K562 (cell line): ENCODE data around the gene VPS13D. TPM values are rescaled to one million over a fixed set of nuclear protein-coding genes. Genes with fewer than 3 reads are reported as not detected.

Experiments
- ATF1 ChIP-seq, 2 experiments: fragments of 450-650 bp in 1 of 2; IDR thresholded peaks; 2 replicates each; pipeline ENCODE4 v1.6.1; 2016; ENCODE audit warnings: missing compliant biosample characterization in 1 of 2, missing genetic modification characterization in 1 of 2
- BRCA1 ChIP-seq, 2 experiments: fragments of 450-650 bp in 1 of 2; sonication (generic) in 1 of 2; formaldehyde crosslinking in 1 of 2; IDR thresholded peaks; 2 replicates each; pipeline versions ENCODE4 v1.5.0 to v1.6.1; 2017 to 2020; ENCODE audit warnings: mild to moderate bottlenecking in 1 of 2, missing genetic modification reagents in 1 of 2
- BRD9 ChIP-seq: fragments of 450-650 bp; IDR thresholded peaks from 2 replicates; pipeline ENCODE4 v1.6.1; 2018; ENCODE audit warnings: low read depth; ENCODE audit not compliant: partially characterized antibody
- BRF1 ChIP-seq: IDR thresholded peaks from 3 replicates; pipeline ENCODE4 v1.6.1; 2011; ENCODE audit warnings: borderline replicate concordance, mild to moderate bottlenecking; ENCODE audit not compliant: insufficient read length; ENCODE audit errors: extremely low read depth
- BRF2 ChIP-seq: IDR thresholded peaks from 3 replicates; pipeline ENCODE4 v1.6.1; 2011; ENCODE audit warnings: borderline replicate concordance, mild to moderate bottlenecking; ENCODE audit not compliant: insufficient read length, insufficient read depth
- CBFA2T3 ChIP-seq: fragments of 450-650 bp; IDR thresholded peaks from 2 replicates; pipeline ENCODE4 v1.6.1; 2017
- JUNB ChIP-seq: fragments of 450-650 bp; formaldehyde crosslinking; conservative IDR thresholded peaks from 2 replicates; pipeline ENCODE4 v1.4.0; 2020; ENCODE audit warnings: mild to moderate bottlenecking
- KHSRP ChIP-seq: fragments of 450-650 bp; IDR thresholded peaks from 2 replicates; pipeline ENCODE4 v1.6.1; 2017
- LCOR ChIP-seq: sonication (generic); formaldehyde crosslinking; IDR thresholded peaks from 2 replicates; pipeline ENCODE4 v1.8.0; 2022; ENCODE audit warnings: mild to moderate bottlenecking, missing genetic modification reagents
- NCOA6 ChIP-seq: fragments of 450-650 bp; IDR thresholded peaks from 2 replicates; pipeline ENCODE4 v1.6.1; 2017; ENCODE audit warnings: mild to moderate bottlenecking
- NFE2L1 ChIP-seq: fragments of 450-650 bp; IDR thresholded peaks from 2 replicates; pipeline ENCODE4 v1.6.1; 2016; ENCODE audit warnings: missing genetic modification characterization, low read depth, mild to moderate bottlenecking, missing compliant biosample characterization, moderate library complexity, borderline replicate concordance
- POLR3A ChIP-seq: IDR thresholded peaks from 2 replicates; pipeline ENCODE4 v1.6.1; 2011; ENCODE audit warnings: borderline replicate concordance, mild to moderate bottlenecking, moderate library complexity; ENCODE audit not compliant: insufficient read length, insufficient read depth; ENCODE audit errors: extremely low read depth
- REST ChIP-seq, 2 experiments: fragments of 450-650 bp; formaldehyde crosslinking in 1 of 2; IDR thresholded peaks; 2 replicates each; pipeline versions ENCODE4 v1.4.0 to v1.6.1; 2014 to 2020; ENCODE audit warnings: mild to moderate bottlenecking in 2 of 2, borderline replicate concordance in 1 of 2, low read depth in 1 of 2
- RFX5 ChIP-seq: IDR thresholded peaks from 2 replicates; pipeline ENCODE4 v1.6.1; 2011; ENCODE audit warnings: low read depth, mild to moderate bottlenecking, improper control_type of control experiment, low read length
- ZNF165 ChIP-seq: fragments of 250-450 bp; sonication (Bioruptor Pico); IDR thresholded peaks from 2 replicates; pipeline ENCODE4 v1.4.0; 2020; ENCODE audit warnings: borderline replicate concordance
- ZNF184 ChIP-seq: sonication (generic); formaldehyde crosslinking; IDR thresholded peaks from 2 replicates; pipeline ENCODE4 v1.5.0; 2020; ENCODE audit warnings: missing genetic modification reagents
- ZNF277 ChIP-seq: fragments of 250-450 bp; sonication (Bioruptor Pico); IDR thresholded peaks from 2 replicates; pipeline ENCODE4 v1.8.0; 2022; ENCODE audit warnings: inconsistent platforms, mild to moderate bottlenecking, moderate library complexity, borderline replicate concordance
- ZNF696 ChIP-seq: fragments of 250-450 bp; sonication (Bioruptor Pico); conservative IDR thresholded peaks from 2 replicates; pipeline ENCODE4 v1.4.0; 2020; ENCODE audit warnings: mild to moderate bottlenecking, moderate library complexity
- polyA plus RNA-seq, 8 experiments: library from polyadenylated mRNA; depleted of rRNA in 4 of 8; stranded (reverse) in 5 of 8; unstranded in 3 of 8; fragments of >200 nt; fragmentation: Nextera tagmentation in 2 of 8; fragmentation: Illumina TruSeq in 1 of 8; extraction: Ambion mirVana in 2 of 8; extraction: Trizol in 1 of 8; gene quantifications; 2 replicates each; pipeline versions ENCODE4 v1.2.1 to v1.2.3, GENCODE V29; 2011 to 2014; ENCODE audit warnings: inconsistent platforms in 1 of 8, missing spikeins in 1 of 8
- total RNA-seq, 7 experiments: library from RNA; depleted of rRNA in 6 of 7; stranded (reverse); fragments of >200 nt in 6 of 7; fragmentation: Illumina TruSeq in 2 of 7; extraction: Trizol in 2 of 7; gene quantifications; 2 replicates each; pipeline versions ENCODE4 v1.2.1 to v1.2.3, GENCODE V29; 2011 to 2021; ENCODE audit warnings: low replicate concordance in 1 of 7

VPS13D gene
- total and polyA plus RNA-seq, 9 of the 15 experiments (the other 6 are each of a cell fraction or from before 2014, with no cell fraction given): 6.1 to 51.5 (median 38.5) TPM

GRCh38 chr1:12448746-12449177, 218.9 kb downstream of the VPS13D start (continued):
- TF ChIP-seq BRCA1 (IDR thresholded peaks at IDR 0.05) (no peak), BRCA1 (CRISPR knock-in tag; IDR thresholded peaks at IDR 0.05) (no peak), REST (IDR thresholded peaks at IDR 0.05; ENCODE audit: borderline replicate concordance) (no peak; the same call in 1 of the 2 replicates), REST (CRISPR knock-in tag; IDR thresholded peaks at IDR 0.05; ENCODE audit: low read depth) (no peak), RFX5 (no peak), NCOA6 (peak; percentile 51; the same call in 1 of the 2 replicates), ZNF165 (no peak), ZNF696 (CRISPR knock-in tag) (no peak), BRF2 (no peak), CBFA2T3 (peak; percentile 100), ATF1 (CRISPR knock-in tag; IDR thresholded peaks at IDR 0.05) (no peak), ATF1 (tag; IDR thresholded peaks at IDR 0.05) (peak; percentile 78), BRF1 (no peak), POLR3A (no peak), NFE2L1 (tag) (no peak), ZNF277 (CRISPR knock-in tag) (no peak), BRD9 (peak; percentile 96), KHSRP (peak; percentile 93), ZNF184 (no peak), JUNB (CRISPR knock-in tag) (no peak), LCOR (CRISPR knock-in tag) (no peak)
